HEK293 (cell line): ENCODE measurements around the gene WASF2.

ENCODE experiments used
- CTCF ChIA-PET: fragments of 350-600 bp; formaldehyde crosslinking; extraction: SDS; loops from one replicate; lab custom pipeline; 2021; ENCODE audit warnings: antibody characterized with exemption; lab: Yijun Ruan, JAX
- POLR2A ChIA-PET: fragments of 300-600 bp; formaldehyde crosslinking; extraction: SDS; loops from one replicate; lab custom pipeline; 2020; ENCODE audit warnings: antibody characterized with exemption, inconsistent platforms; lab: Yijun Ruan, JAX
- H3K27ac ChIP-seq: fragments of 200-500 bp; sonication (Bioruptor generic); 2 replicates; pipeline ENCODE4 v1.5.1; 2014; ENCODE audit warnings: low read depth, low read length, control low read depth, inconsistent platforms; ENCODE audit errors: extremely low read depth
- H3K36me3 ChIP-seq, 2 experiments: fragments of 200-500 bp in 1 of 2; sonication (Bioruptor generic) in 1 of 2; 1 replicate in 1 of 2; 2 replicates in 1 of 2; pipeline ENCODE4 v1.5.1; 2014 to 2017; ENCODE audit warnings: inconsistent platforms in 2 of 2, low read length in 2 of 2; ENCODE audit not compliant: control insufficient read depth in 2 of 2, insufficient read depth in 1 of 2
- H3K4me1 ChIP-seq: fragments of 200-500 bp; sonication (Bioruptor generic); 2 replicates; pipeline ENCODE4 v1.5.1; 2014; ENCODE audit warnings: mild to moderate bottlenecking, low read length, inconsistent platforms; ENCODE audit not compliant: control insufficient read depth, insufficient read depth
- H3K4me3 ChIP-seq: 2 replicates; pipeline ENCODE4 v1.5.1; 2011; ENCODE audit warnings: low read depth, mild to moderate bottlenecking, control low read depth, low read length, moderate library complexity
- H3K9me3 ChIP-seq: fragments of 200-500 bp; sonication (Bioruptor generic); 2 replicates; pipeline ENCODE4 v1.5.1; 2014; ENCODE audit warnings: low read depth, low read length, inconsistent platforms; ENCODE audit not compliant: control insufficient read depth, insufficient read depth
- GLIS1 ChIP-seq: fragments of 450-650 bp; formaldehyde crosslinking; IDR thresholded peaks from 2 replicates; pipeline ENCODE4 v1.5.1; 2016; ENCODE audit warnings: missing biosample characterization, missing genetic modification characterization
- KLF1 ChIP-seq: fragments of 450-650 bp; formaldehyde crosslinking; IDR thresholded peaks from 2 replicates; pipeline ENCODE4 v1.5.1; 2016; ENCODE audit warnings: missing biosample characterization, missing genetic modification characterization
- KLF7 ChIP-seq: fragments of 450-650 bp; formaldehyde crosslinking; IDR thresholded peaks from 2 replicates; pipeline ENCODE4 v1.5.1; 2016; ENCODE audit warnings: missing biosample characterization, missing genetic modification characterization, borderline replicate concordance
- RBAK ChIP-seq: fragments of 450-650 bp; formaldehyde crosslinking; IDR thresholded peaks from 2 replicates; pipeline ENCODE4 v1.5.1; 2016; ENCODE audit warnings: missing biosample characterization, missing genetic modification characterization
- TRIM28 ChIP-seq: IDR thresholded peaks from 2 replicates; pipeline ENCODE4 v1.6.1; 2011; ENCODE audit warnings: low read length, control low read depth, borderline replicate concordance
- YY2 ChIP-seq: fragments of 450-650 bp; formaldehyde crosslinking; IDR thresholded peaks from 2 replicates; pipeline ENCODE4 v1.5.1; 2016; ENCODE audit warnings: missing biosample characterization, missing genetic modification characterization
- ZNF2 ChIP-seq: fragments of 450-650 bp; formaldehyde crosslinking; IDR thresholded peaks from 2 replicates; pipeline ENCODE4 v1.5.1; 2016; ENCODE audit warnings: missing biosample characterization, missing genetic modification characterization
- ZNF302 ChIP-seq: fragments of 450-650 bp; formaldehyde crosslinking; IDR thresholded peaks from 2 replicates; pipeline ENCODE4 v1.5.1; 2016; ENCODE audit warnings: missing biosample characterization, missing genetic modification characterization, low read depth
- ZNF510 ChIP-seq: fragments of 450-650 bp; formaldehyde crosslinking; IDR thresholded peaks from 2 replicates; pipeline ENCODE4 v1.5.1; 2018; ENCODE audit warnings: mild to moderate bottlenecking, missing genetic modification characterization, missing biosample characterization; ENCODE audit not compliant: insufficient replicate concordance
- ZNF600 ChIP-seq: fragments of 450-650 bp; formaldehyde crosslinking; IDR thresholded peaks from 2 replicates; pipeline ENCODE4 v1.5.1; 2016; ENCODE audit warnings: missing biosample characterization, missing genetic modification characterization
- ZNF677 ChIP-seq: fragments of 450-650 bp; IDR thresholded peaks from 2 replicates; pipeline ENCODE4 v1.5.0; 2018; ENCODE audit warnings: missing biosample characterization, mild to moderate bottlenecking, missing genetic modification characterization, moderate library complexity
- ZNF768 ChIP-seq: fragments of 450-650 bp; formaldehyde crosslinking; IDR thresholded peaks from 2 replicates; pipeline ENCODE4 v1.5.1; 2018; ENCODE audit warnings: missing biosample characterization, mild to moderate bottlenecking, missing genetic modification characterization
- ZNF777 ChIP-seq: fragments of 450-650 bp; formaldehyde crosslinking; IDR thresholded peaks from 2 replicates; pipeline ENCODE4 v1.5.1; 2017; ENCODE audit warnings: missing biosample characterization, missing genetic modification characterization, borderline replicate concordance
- ZNF792 ChIP-seq: fragments of 450-650 bp; formaldehyde crosslinking; IDR thresholded peaks from 2 replicates; pipeline ENCODE4 v1.5.1; 2016; ENCODE audit warnings: missing biosample characterization, missing genetic modification characterization
- ZSCAN16 ChIP-seq: fragments of 450-650 bp; formaldehyde crosslinking; IDR thresholded peaks from 2 replicates; pipeline ENCODE4 v1.5.1; 2016; ENCODE audit warnings: missing biosample characterization, missing genetic modification characterization
- TF ChIP-seq, protein P1 (sequence below): fragments of 450-650 bp; formaldehyde crosslinking; IDR thresholded peaks from 2 replicates; pipeline ENCODE4 v1.5.1; 2016; ENCODE audit warnings: missing biosample characterization, missing genetic modification characterization
- TF ChIP-seq, protein P2 (sequence below): IDR thresholded peaks from 2 replicates; pipeline ENCODE4 v1.6.1; 2011; ENCODE audit warnings: mild to moderate bottlenecking, low read depth, low read length, borderline replicate concordance

Gene WASF2

DNA sequence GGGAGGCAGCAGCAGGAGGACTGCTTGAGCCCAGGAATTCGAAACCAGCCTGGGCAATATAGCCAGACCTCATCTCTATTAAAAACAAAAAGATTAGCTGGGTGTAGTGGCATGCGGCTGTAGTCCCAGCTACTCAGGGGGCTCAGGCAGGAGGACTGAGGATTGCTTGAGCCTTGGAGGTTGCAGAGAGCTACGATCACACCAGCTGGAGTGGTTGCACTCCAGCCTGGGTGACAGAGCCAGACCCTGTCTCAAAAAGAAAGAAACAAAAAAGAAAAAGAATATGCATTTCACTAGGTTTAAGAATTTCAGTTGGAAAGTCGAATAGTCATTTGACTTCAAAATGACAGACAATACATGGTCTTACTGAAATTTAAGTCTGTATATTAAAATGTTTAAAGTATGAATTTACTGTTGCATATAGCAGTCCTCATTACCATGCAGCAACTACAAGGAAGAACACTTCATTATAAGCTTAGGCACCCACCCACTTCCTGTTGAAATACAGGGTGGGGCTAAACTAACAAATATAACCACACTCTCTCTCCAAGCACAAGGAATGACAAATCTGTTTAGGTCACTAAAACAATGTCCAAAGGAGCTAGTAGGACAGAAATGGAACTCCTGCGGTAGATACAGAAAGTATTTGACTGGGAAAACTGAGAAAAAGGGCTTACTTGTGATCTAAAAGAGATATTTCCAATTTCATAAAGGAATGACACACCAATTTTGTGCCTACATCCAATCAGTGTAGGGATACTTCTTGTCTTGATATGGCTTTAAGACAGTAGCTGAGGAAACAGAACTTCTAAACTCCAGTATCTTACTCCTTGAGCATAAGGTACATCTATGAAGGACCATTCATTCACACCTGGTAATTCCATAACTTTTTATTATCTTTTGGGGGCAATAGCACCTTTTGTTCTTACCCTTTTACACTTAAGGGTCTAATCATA lies 53.5 kb downstream of the WASF2 start:
- ChIA-PET POLR2A (interaction anchor here (0.6 to 0.8 kb wide), 2 partner anchors 167 to 293 kb away, joined by 3 to 5 read pairs; partner anchors contain the start of gene AHDC1), CTCF (interaction anchor here (1.0 to 1.3 kb wide), 4 partner anchors 9 to 41 kb away, joined by 3 to 4 read pairs (median 4); no protein-coding TSS in a partner anchor)
- no peaks in the 10 kb centered on the region for H3K9me3 ChIP-seq
- no peaks in the 10 kb centered on the region; a peak in 1 of 3 replicates for H3K36me3 ChIP-seq
- peaks cover 12% of the 10 kb centered on the region for H3K4me1 ChIP-seq
- no peak overlapping the region for H3K27ac ChIP-seq
- 0 out of 2 replicates have a peak, but pooled peaks have one; percentile 6 for TF ChIP-seq ZNF768 (tag by site-specific recombination)
- TF ChIP-seq RBAK (tag by site-specific recombination) = no peak
- no peak for TF ChIP-seq ZNF777 (tag by site-specific recombination)
- TF ChIP-seq, protein P1, sequence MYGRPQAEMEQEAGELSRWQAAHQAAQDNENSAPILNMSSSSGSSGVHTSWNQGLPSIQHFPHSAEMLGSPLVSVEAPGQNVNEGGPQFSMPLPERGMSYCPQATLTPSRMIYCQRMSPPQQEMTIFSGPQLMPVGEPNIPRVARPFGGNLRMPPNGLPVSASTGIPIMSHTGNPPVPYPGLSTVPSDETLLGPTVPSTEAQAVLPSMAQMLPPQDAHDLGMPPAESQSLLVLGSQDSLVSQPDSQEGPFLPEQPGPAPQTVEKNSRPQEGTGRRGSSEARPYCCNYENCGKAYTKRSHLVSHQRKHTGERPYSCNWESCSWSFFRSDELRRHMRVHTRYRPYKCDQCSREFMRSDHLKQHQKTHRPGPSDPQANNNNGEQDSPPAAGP (tag by site-specific recombination) = peak; percentile 92
- peak; percentile 88 for TF ChIP-seq ZNF510
- TF ChIP-seq ZNF2 (tag by site-specific recombination) = no peak
- no peak for TF ChIP-seq YY2 (tag by site-specific recombination)
- TF ChIP-seq GLIS1 (tag by site-specific recombination) = peak; percentile 20; the same call in 1 of the 2 replicates
- peak; percentile 18; the same call in 1 of the 2 replicates for TF ChIP-seq TRIM28
- TF ChIP-seq KLF7 (tag by site-specific recombination) = 0 out of 2 replicates have a peak, but pooled peaks have one; percentile 38
- TF ChIP-seq ZNF792 (tag by site-specific recombination) = no peak
- peak; percentile 95 for TF ChIP-seq KLF1 (tag by site-specific recombination)
- TF ChIP-seq ZSCAN16 = no peak
- no peak overlapping the region for H3K4me3 ChIP-seq

DNA sequence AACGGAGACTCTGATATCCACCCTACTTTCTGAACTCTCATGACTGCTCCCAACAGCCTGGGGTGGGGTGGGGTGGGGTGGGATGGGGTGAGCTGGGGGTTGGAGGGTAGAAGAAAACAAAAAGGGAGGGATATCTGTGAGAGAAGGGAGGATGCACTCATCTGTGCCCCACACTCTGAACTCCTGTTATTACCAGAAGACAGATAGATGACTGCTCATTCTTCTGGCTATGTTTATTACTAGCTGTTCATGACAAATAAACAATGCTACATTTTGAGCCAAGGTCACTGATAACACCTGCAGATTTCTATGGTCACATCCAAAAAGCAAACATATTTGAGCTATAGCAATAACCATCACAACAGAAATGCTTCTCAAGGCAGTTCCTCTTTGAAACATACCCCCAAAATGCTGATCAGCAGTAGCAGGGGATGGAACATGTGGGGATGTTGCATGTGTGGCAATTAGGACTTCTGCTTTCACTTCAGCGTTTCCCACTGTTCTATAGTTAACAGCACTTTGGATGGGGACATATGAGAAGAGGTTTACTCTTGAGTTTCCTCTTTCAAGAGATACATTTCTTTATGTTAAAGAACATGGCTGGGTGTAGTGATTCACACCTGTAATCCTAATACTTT lies 54.3 kb downstream of the WASF2 start:
- H3K4me3 ChIP-seq = no peak overlapping the region
- POLR2A ChIA-PET = interaction anchor here (0.6 to 0.8 kb wide), 3 partner anchors 52 to 293 kb away, joined by 3 to 5 read pairs (median 3); partner anchors contain the start of gene AHDC1
- no peaks in the 10 kb centered on the region for H3K9me3 ChIP-seq
- no peak overlapping the region for H3K27ac ChIP-seq
- CTCF ChIA-PET = interaction anchor here (0.7 to 1.3 kb wide), 3 partner anchors 8 to 34 kb away, joined by 3 to 4 read pairs (median 3); no protein-coding TSS in a partner anchor
- TF ChIP-seq ZNF600 (tag by site-specific recombination) = 0 out of 2 replicates have a peak, but pooled peaks have one; percentile 13
- no peak for TF ChIP-seq ZNF677 (tag by site-specific recombination)
- TF ChIP-seq, protein P2, sequence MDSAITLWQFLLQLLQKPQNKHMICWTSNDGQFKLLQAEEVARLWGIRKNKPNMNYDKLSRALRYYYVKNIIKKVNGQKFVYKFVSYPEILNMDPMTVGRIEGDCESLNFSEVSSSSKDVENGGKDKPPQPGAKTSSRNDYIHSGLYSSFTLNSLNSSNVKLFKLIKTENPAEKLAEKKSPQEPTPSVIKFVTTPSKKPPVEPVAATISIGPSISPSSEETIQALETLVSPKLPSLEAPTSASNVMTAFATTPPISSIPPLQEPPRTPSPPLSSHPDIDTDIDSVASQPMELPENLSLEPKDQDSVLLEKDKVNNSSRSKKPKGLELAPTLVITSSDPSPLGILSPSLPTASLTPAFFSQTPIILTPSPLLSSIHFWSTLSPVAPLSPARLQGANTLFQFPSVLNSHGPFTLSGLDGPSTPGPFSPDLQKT = no peak
- 0 out of 2 replicates have a peak, but pooled peaks have one; percentile 9 for TF ChIP-seq KLF1 (tag by site-specific recombination)
- no peak for TF ChIP-seq ZNF302 (tag by site-specific recombination)
- H3K36me3 ChIP-seq = no peaks in the 10 kb centered on the region; a peak in 1 of 3 replicates
- peaks cover 12% of the 10 kb centered on the region for H3K4me1 ChIP-seq
